Vagina (tissue), 2 donors: ENCODE data around the gene NEK11. TPM values are rescaled to one million over a fixed set of nuclear protein-coding genes. Genes with fewer than 3 reads are reported as not detected.

Experiments used
- DNase-seq, 2 donors: peaks; one replicate each; pipeline ENCODE4 v3.0.0-alpha.2; 2017; ENCODE audit errors: extremely low spot score in 2 of 2
- H3K27ac ChIP-seq: fragments of 200-600 bp; sonication (generic); one replicate; pipeline ENCODE4 v1.5.1; 2019
- H3K27me3 ChIP-seq: fragments of 200-600 bp; sonication (generic); one replicate; pipeline ENCODE4 v1.5.1; 2019
- H3K36me3 ChIP-seq, 2 donors: fragments of 200-600 bp; sonication (generic); one replicate each; pipeline ENCODE4 v1.5.1; 2017 to 2019
- H3K4me1 ChIP-seq: fragments of 200-600 bp; sonication (generic); one replicate; pipeline ENCODE4 v1.5.1; 2019
- H3K4me3 ChIP-seq, 2 donors: fragments of 200-600 bp; sonication (generic); 1 replicate in 1 of 2; 2 replicates in 1 of 2; pipeline ENCODE4 v1.5.1; 2016 to 2019
- H3K9me3 ChIP-seq: fragments of 200-600 bp; sonication (generic); one replicate; pipeline ENCODE4 v1.5.1; 2019
- POLR2A ChIP-seq, 2 donors: fragments of 450-650 bp; IDR thresholded peaks; one replicate each; pipeline ENCODE4 v1.6.1; 2017; ENCODE audit warnings: antibody characterized with exemption in 2 of 2, mild to moderate bottlenecking in 2 of 2, moderate library complexity in 2 of 2
- POLR2AphosphoS5 ChIP-seq, 2 donors: sonication (generic); formaldehyde crosslinking; IDR thresholded peaks; one replicate each; pipeline ENCODE4 v1.9.0; 2017; ENCODE audit warnings: antibody characterized with exemption in 2 of 2, mild to moderate bottlenecking in 2 of 2, low read depth in 1 of 2; ENCODE audit not compliant: insufficient read depth in 1 of 2
- intact Hi-C: fragments of 100-400 bp; cut with DNase I; formaldehyde crosslinking; loops from one replicate; pipeline ENCODE4 v1.15.1; 2023
- total RNA-seq: library from RNA; depleted of rRNA; stranded (reverse); fragments of >200 nt; gene quantifications from one replicate; pipeline ENCODE4 v1.2.3, GENCODE V29; 2016
- TF ChIP-seq, protein P1 (sequence below), 3 experiments: fragments of 450-650 bp in 2 of 3; fragments of 200-600 bp in 1 of 3; sonication (generic) in 1 of 3; IDR thresholded peaks; one replicate each; pipeline ENCODE4 v1.5.1; 2017 to 2019; ENCODE audit warnings: antibody characterized with exemption in 3 of 3, mild to moderate bottlenecking in 2 of 3, moderate library complexity in 2 of 3

The NEK11 gene
- total RNA-seq, 1 donor from 2014 or later = 8.6 TPM

DNA sequence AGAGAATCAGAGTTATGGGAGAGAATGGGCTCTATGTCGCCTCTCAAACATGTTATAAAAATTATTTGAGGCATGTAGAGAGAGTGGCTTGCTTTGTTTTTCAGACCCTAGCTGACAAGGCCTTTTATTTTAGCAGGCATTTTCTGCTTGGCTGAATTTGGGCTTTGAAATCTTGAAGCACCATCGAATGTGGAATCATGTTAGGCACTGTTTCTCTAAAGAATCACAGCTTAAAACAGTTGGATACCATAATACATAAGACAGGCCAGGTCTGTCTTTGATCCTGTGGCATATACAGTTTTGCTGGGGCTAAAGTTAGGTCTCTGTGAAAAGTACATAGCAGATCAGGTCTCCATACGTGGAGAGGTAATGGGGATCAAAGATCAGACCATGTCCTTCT, 142.7 kb downstream of the NEK11 start:
- intact Hi-C loops = no loop called here
- Histone ChIP-seq H3K36me3 (no peaks in the 10 kb centered on the region), H3K9me3 (no peaks in the 10 kb centered on the region), H3K4me1 (no peaks in the 10 kb centered on the region), H3K27ac (no peak overlapping the region), H3K27me3 (no peaks in the 10 kb centered on the region), H3K4me3 (no peak overlapping the region)
- TF ChIP-seq POLR2A (IDR thresholded peaks at IDR 0.05) (no peak), POLR2AphosphoS5 (IDR thresholded peaks at IDR 0.05; ENCODE audit: insufficient read depth in 1 of 2, low read depth in 1 of 2) (no peak)
- TF ChIP-seq, protein P1, sequence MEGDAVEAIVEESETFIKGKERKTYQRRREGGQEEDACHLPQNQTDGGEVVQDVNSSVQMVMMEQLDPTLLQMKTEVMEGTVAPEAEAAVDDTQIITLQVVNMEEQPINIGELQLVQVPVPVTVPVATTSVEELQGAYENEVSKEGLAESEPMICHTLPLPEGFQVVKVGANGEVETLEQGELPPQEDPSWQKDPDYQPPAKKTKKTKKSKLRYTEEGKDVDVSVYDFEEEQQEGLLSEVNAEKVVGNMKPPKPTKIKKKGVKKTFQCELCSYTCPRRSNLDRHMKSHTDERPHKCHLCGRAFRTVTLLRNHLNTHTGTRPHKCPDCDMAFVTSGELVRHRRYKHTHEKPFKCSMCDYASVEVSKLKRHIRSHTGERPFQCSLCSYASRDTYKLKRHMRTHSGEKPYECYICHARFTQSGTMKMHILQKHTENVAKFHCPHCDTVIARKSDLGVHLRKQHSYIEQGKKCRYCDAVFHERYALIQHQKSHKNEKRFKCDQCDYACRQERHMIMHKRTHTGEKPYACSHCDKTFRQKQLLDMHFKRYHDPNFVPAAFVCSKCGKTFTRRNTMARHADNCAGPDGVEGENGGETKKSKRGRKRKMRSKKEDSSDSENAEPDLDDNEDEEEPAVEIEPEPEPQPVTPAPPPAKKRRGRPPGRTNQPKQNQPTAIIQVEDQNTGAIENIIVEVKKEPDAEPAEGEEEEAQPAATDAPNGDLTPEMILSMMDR (IDR thresholded peaks at IDR 0.05) = no peak
- no peak for DNase-seq

DNA sequence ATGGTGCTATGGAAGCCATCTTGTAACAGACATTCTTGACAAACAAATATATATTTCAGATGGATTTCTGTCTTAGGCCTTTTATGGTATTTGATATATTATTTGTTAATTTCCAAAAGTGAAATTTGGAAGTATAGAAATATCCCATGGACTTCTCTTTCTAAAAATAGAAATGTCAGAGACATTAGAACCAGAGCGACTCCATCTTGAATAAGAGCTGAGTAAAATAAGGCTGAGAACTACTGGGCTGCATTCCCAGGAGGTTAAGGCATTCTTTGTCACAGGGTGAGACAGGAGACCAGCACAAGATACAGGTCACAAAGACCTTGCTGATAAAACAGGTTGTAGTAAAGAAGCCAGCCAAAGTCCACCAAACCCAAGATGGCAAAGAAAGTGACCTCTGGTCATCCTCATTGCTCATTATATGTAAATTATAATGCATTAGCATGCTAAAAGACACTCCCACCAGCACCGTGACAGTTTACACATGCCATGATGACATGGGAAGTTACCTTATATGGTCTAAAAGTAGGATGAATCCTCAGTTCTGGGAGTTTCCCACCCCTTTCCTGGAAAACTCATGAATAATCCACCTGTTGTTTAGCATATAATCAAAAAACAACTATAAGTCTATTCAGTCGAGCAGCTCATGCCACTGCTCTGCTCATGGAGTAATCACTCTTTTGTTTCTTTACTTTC, 146.0 kb downstream of the NEK11 start:
- H3K4me3 ChIP-seq = no peak overlapping the region
- no peaks in the 10 kb centered on the region for H3K9me3 ChIP-seq
- H3K27me3 ChIP-seq = no peaks in the 10 kb centered on the region
- TF ChIP-seq POLR2AphosphoS5 (IDR thresholded peaks at IDR 0.05; ENCODE audit: insufficient read depth in 1 of 2, low read depth in 1 of 2) (no peak), POLR2A (IDR thresholded peaks at IDR 0.05) (no peak)
- TF ChIP-seq, protein P1 (IDR thresholded peaks at IDR 0.05) = no peak
- H3K4me1 ChIP-seq = no peaks in the 10 kb centered on the region
- no peak for DNase-seq
- H3K36me3 ChIP-seq = no peaks in the 10 kb centered on the region
- intact Hi-C loops = no loop called here
- H3K27ac ChIP-seq = no peak overlapping the region

DNA sequence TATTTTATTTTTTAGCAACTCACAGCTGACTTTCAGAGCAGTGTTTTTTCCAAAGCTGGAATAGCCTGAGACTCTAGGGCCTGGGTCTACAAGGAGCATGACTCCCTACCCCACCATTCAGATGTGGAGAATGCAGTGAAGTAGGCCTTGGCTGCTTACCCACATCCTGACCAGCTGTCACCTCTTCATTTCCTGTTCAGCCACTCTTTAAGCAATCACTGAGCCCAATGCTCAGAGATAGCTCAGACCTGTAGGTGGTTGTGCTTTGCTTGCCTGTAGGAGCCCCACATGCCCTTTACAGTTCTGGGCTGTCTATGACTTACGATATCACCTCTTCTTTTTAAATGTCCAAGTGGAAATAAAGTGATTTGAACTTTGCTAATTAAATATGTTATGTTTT, 148.1 kb downstream of the NEK11 start:
- intact Hi-C loops = no loop called here
- no peak for DNase-seq
- H3K36me3 ChIP-seq = no peaks in the 10 kb centered on the region

DNA sequence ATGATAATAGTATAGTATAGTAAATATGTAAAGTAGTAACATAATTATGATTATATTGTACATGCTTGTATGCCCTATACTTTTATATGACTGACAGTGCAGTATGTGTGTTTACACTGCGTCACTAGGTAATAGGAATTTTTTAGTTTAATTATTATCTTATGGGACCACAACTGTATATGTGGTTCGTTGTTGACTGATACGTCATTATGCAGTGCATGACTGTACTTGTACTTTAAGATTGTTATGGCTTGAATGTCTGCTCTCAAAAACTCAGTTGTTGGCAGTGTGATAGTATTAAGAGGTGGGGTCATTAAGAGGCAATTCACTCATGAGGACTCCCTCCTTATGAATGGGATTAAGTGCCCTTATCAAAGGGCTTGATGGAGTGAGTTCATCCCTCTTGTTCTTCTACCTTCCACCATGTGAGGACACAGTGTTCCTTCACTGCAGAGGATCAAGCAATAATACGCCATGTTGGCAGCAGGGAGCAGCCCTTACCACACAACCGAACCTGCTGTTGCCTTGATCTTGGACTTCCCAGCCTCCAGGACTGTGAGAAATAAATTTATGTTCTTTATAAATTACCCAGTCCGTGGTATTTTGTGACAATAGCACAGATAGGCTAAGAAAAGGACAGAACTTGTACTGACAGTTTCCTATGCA, 152.2 kb downstream of the NEK11 start:
- no peak overlapping the region for H3K4me3 ChIP-seq
- H3K27ac ChIP-seq = no peak overlapping the region
- intact Hi-C loops = no loop called here
- TF ChIP-seq POLR2AphosphoS5 (IDR thresholded peaks at IDR 0.05; ENCODE audit: insufficient read depth in 1 of 2, low read depth in 1 of 2) = no peak
- TF ChIP-seq, protein P1 (IDR thresholded peaks at IDR 0.05) = no peak
- no peak for TF ChIP-seq POLR2A (IDR thresholded peaks at IDR 0.05)
- H3K36me3 ChIP-seq = no peaks in the 10 kb centered on the region
- H3K9me3 ChIP-seq = no peaks in the 10 kb centered on the region
- no peaks in the 10 kb centered on the region for H3K4me1 ChIP-seq
- no peaks in the 10 kb centered on the region for H3K27me3 ChIP-seq
- no peak for DNase-seq

More for the DNA sequence above, 148.1 kb downstream of the NEK11 start:
- Histone ChIP-seq H3K4me3 (no peak overlapping the region), H3K27ac (no peak overlapping the region), H3K9me3 (no peaks in the 10 kb centered on the region), H3K4me1 (no peaks in the 10 kb centered on the region), H3K27me3 (no peaks in the 10 kb centered on the region)
- no peak for TF ChIP-seq POLR2A (IDR thresholded peaks at IDR 0.05)
- TF ChIP-seq POLR2AphosphoS5 (IDR thresholded peaks at IDR 0.05; ENCODE audit: insufficient read depth in 1 of 2, low read depth in 1 of 2) = no peak
- TF ChIP-seq, protein P1 (IDR thresholded peaks at IDR 0.05) = no peak

DNA sequence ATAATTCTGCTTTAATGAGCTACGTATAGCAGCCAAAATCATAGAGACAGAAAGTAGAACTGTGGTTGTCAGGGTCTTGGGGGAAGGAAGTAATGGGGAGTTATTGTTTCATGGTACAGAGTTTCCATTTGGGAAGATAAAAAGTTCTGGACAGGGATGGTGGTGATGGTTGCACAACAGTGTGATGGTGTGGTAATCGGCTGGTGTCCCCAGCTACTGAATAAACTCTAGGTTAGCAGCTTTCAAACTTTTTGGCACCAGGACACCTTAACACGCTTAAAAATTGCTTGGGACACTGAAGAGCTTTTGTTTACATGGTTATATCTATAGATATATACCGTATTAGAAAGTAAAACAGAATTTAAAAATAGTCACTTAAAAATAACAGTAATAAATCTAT, 166.0 kb downstream of the NEK11 start:
- TF ChIP-seq POLR2A (IDR thresholded peaks at IDR 0.05) = no peak

More for the DNA sequence above, 166.0 kb downstream of the NEK11 start:
- intact Hi-C loops = no loop called here
- no peak overlapping the region for H3K27ac ChIP-seq
- no peak for DNase-seq
- no peaks in the 10 kb centered on the region for H3K36me3 ChIP-seq
- H3K27me3 ChIP-seq = no peaks in the 10 kb centered on the region
- H3K4me1 ChIP-seq = no peaks in the 10 kb centered on the region
- H3K4me3 ChIP-seq = no peak overlapping the region
- no peaks in the 10 kb centered on the region for H3K9me3 ChIP-seq
